Subcutaneous abdominal adipose tissue (tissue), 5 donors: ENCODE data around the gene BICRA.

Source experiments
- H3K27ac ChIP-seq: one replicate; pipeline ENCODE4 v1.7.0; 2013; ENCODE audit warnings: low read depth, mild to moderate bottlenecking, inconsistent platforms, low read length, moderate library complexity
- H3K27me3 ChIP-seq, 5 donors: one replicate each; pipeline ENCODE4 v1.7.0; 2013; ENCODE audit warnings: low read length in 5 of 5, inconsistent platforms in 1 of 5; ENCODE audit not compliant: control insufficient read depth in 5 of 5, insufficient read depth in 4 of 5
- H3K36me3 ChIP-seq, 5 donors: one replicate each; pipeline ENCODE4 v1.7.0; 2013; ENCODE audit warnings: low read length in 5 of 5; ENCODE audit not compliant: control insufficient read depth in 5 of 5, insufficient read depth in 5 of 5
- H3K4me1 ChIP-seq, 5 donors: one replicate each; pipeline ENCODE4 v1.7.0; 2013; ENCODE audit warnings: low read length in 5 of 5, mild to moderate bottlenecking in 3 of 5, moderate library complexity in 1 of 5; ENCODE audit not compliant: control insufficient read depth in 5 of 5, insufficient read depth in 5 of 5
- H3K4me3 ChIP-seq, 5 donors: one replicate each; pipeline ENCODE4 v1.7.0; 2013; ENCODE audit warnings: low read length in 5 of 5, low read depth in 1 of 5
- H3K9ac ChIP-seq, 5 donors: one replicate each; pipeline ENCODE4 v1.7.0; 2013; ENCODE audit warnings: low read length in 5 of 5, mild to moderate bottlenecking in 4 of 5, moderate library complexity in 3 of 5
- H3K9me3 ChIP-seq, 5 donors: one replicate each; pipeline ENCODE4 v1.7.0; 2013; ENCODE audit warnings: low read length in 5 of 5; ENCODE audit not compliant: control insufficient read depth in 5 of 5
- donor health status: healthy.
- donor health status: healthy.
- donor health status: healthy.
- donor health status: healthy.
- donor health status: healthy.

The BICRA gene

GRCh38 chr19:47608969-47609905 is at the start of gene BICRA:
Gene BICRA (plus strand): TSS chr19:47609134. CDS start chr19:47673575, 64,441 bp downstream.
- H3K4me1 ChIP-seq: peaks cover 2 to 48% (median 39%) of the 10 kb centered on the region in 5 donors
- H3K9me3 ChIP-seq: no peaks in the 10 kb centered on the region
- H3K4me3 ChIP-seq: peak within 1 kb of the TSS in 4 of 5 donors; percentile 77 to 98 (median 88)
- peak within 1 kb of the TSS; percentile 91 for H3K27ac ChIP-seq
- H3K9ac ChIP-seq: peak within 1 kb of the TSS in 4 of 5 donors; percentile 91 to 99 (median 95)
- H3K27me3 ChIP-seq: no peaks in the 10 kb centered on the region
- H3K36me3 ChIP-seq: no peaks in the 10 kb centered on the region

- H3K27me3 ChIP-seq: no peaks in the 10 kb centered on the region
- no peaks in the 10 kb centered on the region for H3K9me3 ChIP-seq
- H3K27ac ChIP-seq: no peak overlapping the region
- H3K36me3 ChIP-seq: no peaks in the 10 kb centered on the region
- no peak overlapping the region for H3K9ac ChIP-seq
- H3K4me3 ChIP-seq: no peak overlapping the region
- no peaks in the 10 kb centered on the region for H3K4me1 ChIP-seq
Measured at GRCh38 chr19:47560999-47561398, 47.9 kb upstream of the BICRA start.

- Histone ChIP-seq H3K36me3 (no peaks in the 10 kb centered on the region), H3K4me3 (no peak overlapping the region), H3K4me1 (no peaks in the 10 kb centered on the region), H3K27me3 (no peaks in the 10 kb centered on the region), H3K27ac (no peak overlapping the region), H3K9me3 (no peaks in the 10 kb centered on the region), H3K9ac (no peak overlapping the region)
Measured at GRCh38 chr19:47561440-47562057, 47.4 kb upstream of the BICRA start.

GRCh38 chr19:47564081-47564480 is 44.9 kb upstream of the BICRA start:
- no peak overlapping the region for H3K4me3 ChIP-seq
- H3K27me3 ChIP-seq: no peaks in the 10 kb centered on the region
- no peak overlapping the region for H3K27ac ChIP-seq
- H3K4me1 ChIP-seq: no peaks in the 10 kb centered on the region
- no peaks in the 10 kb centered on the region for H3K9me3 ChIP-seq
- no peaks in the 10 kb centered on the region for H3K36me3 ChIP-seq
- no peak overlapping the region for H3K9ac ChIP-seq

GRCh38 chr19:47569331-47569730 is 39.6 kb upstream of the BICRA start:
- Histone ChIP-seq H3K4me3 (no peak overlapping the region), H3K4me1 (peaks cover 0 to 10% (median 6%) of the 10 kb centered on the region in 5 donors), H3K36me3 (no peaks in the 10 kb centered on the region), H3K9me3 (no peaks in the 10 kb centered on the region), H3K27ac (no peak overlapping the region), H3K9ac (no peak overlapping the region), H3K27me3 (no peaks in the 10 kb centered on the region)

GRCh38 chr19:47572635-47573034 is 36.3 kb upstream of the BICRA start:
- H3K36me3 ChIP-seq: no peaks in the 10 kb centered on the region
- no peak overlapping the region for H3K27ac ChIP-seq
- H3K27me3 ChIP-seq: no peaks in the 10 kb centered on the region
- peak overlapping the region in 4 of 5 donors; percentile 27 to 63 (median 53) for H3K4me3 ChIP-seq
- no peak overlapping the region for H3K9ac ChIP-seq
- no peaks in the 10 kb centered on the region for H3K9me3 ChIP-seq
- peaks cover 0 to 10% (median 6%) of the 10 kb centered on the region in 5 donors for H3K4me1 ChIP-seq

GRCh38 chr19:47573071-47574026 is 35.6 kb upstream of the BICRA start, which contains the start of gene ZNF541:
Gene ZNF541 (minus strand): TSS chr19:47573148. CDS start chr19:47555856, 17,292 bp downstream.
- Histone ChIP-seq H3K4me1 (peaks cover 0 to 10% (median 6%) of the 10 kb centered on the region in 5 donors), H3K27me3 (no peaks in the 10 kb centered on the region), H3K9me3 (no peaks in the 10 kb centered on the region), H3K4me3 (peak within 1 kb of the TSS in 4 of 5 donors; percentile 48 to 65 (median 60)), H3K27ac (no peak within 1 kb of the TSS), H3K9ac (peak within 1 kb of the TSS in 2 of 5 donors; percentile 30 to 59), H3K36me3 (no peaks in the 10 kb centered on the region)

GRCh38 chr19:47580397-47580796 is 28.5 kb upstream of the BICRA start:
- Histone ChIP-seq H3K9me3 (no peaks in the 10 kb centered on the region), H3K9ac (no peak overlapping the region), H3K36me3 (no peaks in the 10 kb centered on the region)

GRCh38 chr19:47581605-47582319 is 27.2 kb upstream of the BICRA start:
- H3K27me3 ChIP-seq: peaks cover 0 to 3% (median 0%) of the 10 kb centered on the region in 5 donors
- peak overlapping the region in 1 of 5 donors; percentile 15 for H3K4me3 ChIP-seq
- H3K4me1 ChIP-seq: peaks cover 0 to 7% (median 0%) of the 10 kb centered on the region in 5 donors
- H3K36me3 ChIP-seq: no peaks in the 10 kb centered on the region
- peaks cover 0 to 9% (median 7%) of the 10 kb centered on the region in 5 donors for H3K9me3 ChIP-seq
- H3K27ac ChIP-seq: peak overlapping the region; percentile 27
- no peak overlapping the region for H3K9ac ChIP-seq

More at GRCh38 chr19:47580397-47580796, 28.5 kb upstream of the BICRA start:
- Histone ChIP-seq H3K4me1 (peaks cover 0 to 7% (median 0%) of the 10 kb centered on the region in 5 donors), H3K27me3 (peaks cover 0 to 3% (median 0%) of the 10 kb centered on the region in 5 donors), H3K4me3 (no peak overlapping the region), H3K27ac (no peak overlapping the region)
